ENCODE measurements around the gene PLA2G1B.

The PLA2G1B gene

GRCh38 chr12:120292411-120292660 is 35.2 kb downstream of the PLA2G1B start:
- POLR2A ChIA-PET = interaction anchor here (0.6 to 4.9 kb wide), 25 partner anchors 9 to 1733 kb away, joined by 3 to 101 read pairs (median 8); partner anchors contain the start of genes PXN, RPLP0 and SIRT4
- no peak for TF ChIP-seq CTCF (IDR thresholded peaks at IDR 0.05; ENCODE audit: control extremely low read depth, extremely low read depth, low read depth, missing control alignments)
- no peak for DNase-seq (ENCODE audit: extremely low spot score)
- CTCF ChIA-PET = interaction anchor here (1.6 to 4.8 kb wide), 4 partner anchors 8 to 91 kb away, joined by 5 to 53 read pairs (median 22); partner anchors contain the start of genes RPLP0 and SIRT4

GRCh38 chr12:120290609-120291305 is 36.8 kb downstream of the PLA2G1B start:
- no peak for TF ChIP-seq CTCF (IDR thresholded peaks at IDR 0.05; ENCODE audit: control extremely low read depth, extremely low read depth, low read depth, missing control alignments)
- CTCF ChIA-PET = interaction anchor here (1.0 to 4.8 kb wide), 9 partner anchors 9 to 91 kb away, joined by 3 to 53 read pairs (median 5); partner anchors contain the start of genes PXN, RPLP0 and SIRT4
- DNase-seq (ENCODE audit: extremely low spot score) = no peak
- POLR2A ChIA-PET = interaction anchor here (0.5 to 4.9 kb wide), 43 partner anchors 9 to 1240 kb away, joined by 3 to 101 read pairs (median 6); partner anchors contain the start of genes PLA2G1B, PXN, RPLP0 and SIRT4

GRCh38 chr12:120287491-120287890 is 40.1 kb downstream of the PLA2G1B start:
- ChIA-PET CTCF (interaction anchor here (2.3 to 6.7 kb wide), 3 partner anchors 15 to 59 kb away, joined by 6 to 41 read pairs (median 32); partner anchors contain the start of genes PXN and SIRT4), POLR2A (no interaction called here)
- DNase-seq (ENCODE audit: extremely low spot score) = no peak
- TF ChIP-seq CTCF (IDR thresholded peaks at IDR 0.05; ENCODE audit: control extremely low read depth, extremely low read depth, low read depth, missing control alignments) = no peak

GRCh38 chr12:120286768-120287490 is 40.6 kb downstream of the PLA2G1B start:
- no peak for DNase-seq (ENCODE audit: extremely low spot score)
- ChIA-PET POLR2A (no interaction called here), CTCF (interaction anchor here (1.0 to 6.7 kb wide), 4 partner anchors 15 to 59 kb away, joined by 3 to 41 read pairs (median 19); partner anchors contain the start of genes PXN and SIRT4)
- TF ChIP-seq CTCF (IDR thresholded peaks at IDR 0.05; ENCODE audit: control extremely low read depth, extremely low read depth, low read depth, missing control alignments) = no peak

- DNase-seq (ENCODE audit: extremely low spot score) = no peak
- ChIA-PET POLR2A (no interaction called here), CTCF (interaction anchor here (1.0 to 6.7 kb wide), 6 partner anchors 18 to 83 kb away, joined by 3 to 41 read pairs (median 4); partner anchors contain the start of genes PXN, RPLP0 and SIRT4)
- no peak for TF ChIP-seq CTCF (IDR thresholded peaks at IDR 0.05; ENCODE audit: control extremely low read depth, extremely low read depth, low read depth, missing control alignments)
Observed at GRCh38 chr12:120284381-120284780, 43.2 kb downstream of the PLA2G1B start.

- no peak for TF ChIP-seq CTCF (IDR thresholded peaks at IDR 0.05; ENCODE audit: control extremely low read depth, extremely low read depth, low read depth, missing control alignments)
- ChIA-PET POLR2A (interaction anchor here (1.0 kb wide), 1 partner anchor 9 kb away, joined by 3 read pairs; the partner anchor contains the start of gene RNU4-2), CTCF (interaction anchor here (0.5 to 6.7 kb wide), 4 partner anchors 17 to 723 kb away, joined by 3 to 41 read pairs (median 18); partner anchors contain the start of genes PXN and RPLP0)
- no peak for DNase-seq (ENCODE audit: extremely low spot score)
Observed at GRCh38 chr12:120283318-120283717, 44.3 kb downstream of the PLA2G1B start.
